Measurements from ENCODE around the gene TFAP2A. TPM values are rescaled to one million over a fixed set of nuclear protein-coding genes. Genes with fewer than 3 reads are reported as not detected.

The TFAP2A gene
- total and polyA plus RNA-seq, 9 donors = 0.10 to 0.67 (median 0.15) TPM; not detected in 1

GRCh38 chr6:10412461-10413261, 2.2 kb downstream of the TFAP2A start:
- Histone ChIP-seq H3K36me3 (no peaks in the 10 kb centered on the region), H3K4me3 (peak overlapping the region; percentile 58), H3K9me3 (peaks cover 0 to 14% of the 10 kb centered on the region in 2 donors), H3K4me1 (ENCODE audit: insufficient read depth) (peaks cover 18% of the 10 kb centered on the region), H3K27me3 (peaks cover 12% of the 10 kb centered on the region), H3K27ac (peak overlapping the region; percentile 16 to 27)
- 1% methylated on average over 56 to 82 of the region's 82 CpGs for WGBS, 3 donors
- DNase-seq = peak; percentile 28 to 63 (median 49)
- TF ChIP-seq POLR2A (IDR thresholded peaks at IDR 0.05) = no peak
- TF ChIP-seq CTCF (IDR thresholded peaks at IDR 0.05) = no peak
- TF ChIP-seq EP300 (IDR thresholded peaks at IDR 0.05) = no peak
- intact Hi-C loops (cut with DNase I) = no loop called here

GRCh38 chr6:10411971-10412460, 2.9 kb downstream of the TFAP2A start:
- Histone ChIP-seq H3K27ac (no peak overlapping the region), H3K4me3 (peak overlapping the region; percentile 58), H3K27me3 (peaks cover 10% of the 10 kb centered on the region), H3K9me3 (peaks cover 0 to 14% of the 10 kb centered on the region in 2 donors), H3K4me1 (ENCODE audit: insufficient read depth) (peaks cover 18% of the 10 kb centered on the region), H3K36me3 (no peaks in the 10 kb centered on the region)
- intact Hi-C loops (cut with DNase I) = no loop called here
- peak; percentile 29 to 62 (median 40) for DNase-seq
- no peak for TF ChIP-seq POLR2A (IDR thresholded peaks at IDR 0.05)
- TF ChIP-seq EP300 (IDR thresholded peaks at IDR 0.05) = no peak
- no peak for TF ChIP-seq CTCF (IDR thresholded peaks at IDR 0.05)
- 0 to 1% (median 0%) methylated on average over 36 of the region's 36 CpGs for WGBS, 3 donors

- Histone ChIP-seq H3K27me3 (peaks cover 10% of the 10 kb centered on the region), H3K4me1 (ENCODE audit: insufficient read depth) (peaks cover 18% of the 10 kb centered on the region), H3K36me3 (no peaks in the 10 kb centered on the region), H3K4me3 (peak overlapping the region; percentile 58), H3K9me3 (peaks cover 0 to 11% of the 10 kb centered on the region in 2 donors), H3K27ac (no peak overlapping the region)
- WGBS, 3 donors = 2 to 3% (median 3%) methylated on average over 65 of the region's 65 CpGs
- intact Hi-C loops (cut with DNase I) = no loop called here
- no peak for TF ChIP-seq CTCF (IDR thresholded peaks at IDR 0.05)
- no peak for DNase-seq
These were observed 3.5 kb downstream of the TFAP2A start for GRCh38 chr6:10411131-10411970.

GRCh38 chr6:10410207-10411050, 4.4 kb downstream of the TFAP2A start:
- Histone ChIP-seq H3K9me3 (peaks cover 0 to 11% of the 10 kb centered on the region in 2 donors), H3K27me3 (peaks cover 3% of the 10 kb centered on the region), H3K36me3 (no peaks in the 10 kb centered on the region), H3K27ac (no peak overlapping the region), H3K4me3 (no peak overlapping the region), H3K4me1 (ENCODE audit: insufficient read depth) (peaks cover 18% of the 10 kb centered on the region)
- TF ChIP-seq CTCF (IDR thresholded peaks at IDR 0.05) = no peak
- no peak for TF ChIP-seq POLR2A (IDR thresholded peaks at IDR 0.05)
- TF ChIP-seq EP300 (IDR thresholded peaks at IDR 0.05) = no peak
- DNase-seq = no peak
- WGBS, 3 donors = 8 to 10% (median 9%) methylated on average over 36 of the region's 36 CpGs
- intact Hi-C loops (cut with DNase I) = no loop called here

All from ovary (tissue), 9 donors.